ENCODE measurements around the gene MEGF9. TPM values are rescaled to one million over a fixed set of nuclear protein-coding genes. Genes with fewer than 3 reads are reported as not detected.
"Not testable (repeated sequence)": the region's sequence is repeated elsewhere in the genome, so short reads cannot be mapped to it uniquely, and the experiment has no call there.

The MEGF9 gene
- total RNA-seq, 1 experiment from 2014 or later, result 4.6 TPM

GRCh38 chr9:120579139-120580050 is 134.9 kb downstream of the MEGF9 start:
- DNase-seq (ENCODE audit: low read depth), result peak; percentile 10

GRCh38 chr9:120574473-120574872 is 139.8 kb downstream of the MEGF9 start:
- DNase-seq (ENCODE audit: low read depth), result no peak

GRCh38 chr9:120572472-120572871 is 141.8 kb downstream of the MEGF9 start:
- DNase-seq (ENCODE audit: low read depth), result no peak

- no peak for DNase-seq (ENCODE audit: low read depth)
These were observed 142.6 kb downstream of the MEGF9 start for GRCh38 chr9:120571443-120572257.

GRCh38 chr9:120570296-120570695 is 144.0 kb downstream of the MEGF9 start:
- no peak for DNase-seq (ENCODE audit: low read depth)

- no peak for DNase-seq (ENCODE audit: low read depth)
These were observed 144.7 kb downstream of the MEGF9 start for GRCh38 chr9:120569556-120569955.

GRCh38 chr9:120568816-120569215 is 145.5 kb downstream of the MEGF9 start:
- no peak for DNase-seq (ENCODE audit: low read depth)

GRCh38 chr9:120567874-120568273 is 146.4 kb downstream of the MEGF9 start:
- DNase-seq (ENCODE audit: low read depth), result no peak

- no peak for DNase-seq (ENCODE audit: low read depth)
These were observed 147.2 kb downstream of the MEGF9 start for GRCh38 chr9:120567081-120567480.

GRCh38 chr9:120564589-120564988 is 149.7 kb downstream of the MEGF9 start:
- no peak for DNase-seq (ENCODE audit: low read depth)

- DNase-seq (ENCODE audit: low read depth), result no peak
These were observed 151.3 kb downstream of the MEGF9 start for GRCh38 chr9:120562861-120563443.

GRCh38 chr9:120561709-120562108 is 152.6 kb downstream of the MEGF9 start:
- DNase-seq (ENCODE audit: low read depth), result no peak

GRCh38 chr9:120559546-120559945 is 154.7 kb downstream of the MEGF9 start:
- no peak for DNase-seq (ENCODE audit: low read depth)

- DNase-seq (ENCODE audit: low read depth), result no peak
These were observed 155.8 kb downstream of the MEGF9 start for GRCh38 chr9:120558454-120558853.

- DNase-seq (ENCODE audit: low read depth), result no peak
These were observed 157.1 kb downstream of the MEGF9 start for GRCh38 chr9:120557205-120557604.

GRCh38 chr9:120556775-120557174 is 157.5 kb downstream of the MEGF9 start:
- no peak for DNase-seq (ENCODE audit: low read depth)

GRCh38 chr9:120555839-120556238 is 158.4 kb downstream of the MEGF9 start:
- DNase-seq (ENCODE audit: low read depth), result no peak

- not testable (repeated sequence) for DNase-seq (ENCODE audit: low read depth)
These were observed 162.0 kb downstream of the MEGF9 start for GRCh38 chr9:120552210-120552704.

Measured in HT1080 (cell line).